Endodermal cell (in vitro differentiated cells): Measurements from ENCODE around the gene AKR1C2. TPM values are rescaled to one million over a fixed set of nuclear protein-coding genes. Genes with fewer than 3 reads are reported as not detected.
"Not testable (repeated sequence)": the region's sequence is repeated elsewhere in the genome, so short reads cannot be mapped to it uniquely, and the experiment has no call there.

Source experiments
- DNase-seq: peaks from one replicate; pipeline ENCODE4 v3.0.0-alpha.2; 2017
- H3K27ac ChIP-seq: 2 replicates; pipeline ENCODE4 v1.5.1; 2013; ENCODE audit warnings: mild to moderate bottlenecking, low read depth, low read length, moderate library complexity
- H3K27me3 ChIP-seq: 2 replicates; pipeline ENCODE4 v1.6.1; 2013; ENCODE audit warnings: mild to moderate bottlenecking, low read length, moderate library complexity; ENCODE audit not compliant: insufficient read depth, control insufficient read depth, poor library complexity, severe bottlenecking
- H3K36me3 ChIP-seq: 2 replicates; pipeline ENCODE4 v1.7.0; 2013; ENCODE audit warnings: mild to moderate bottlenecking, low read length, moderate library complexity; ENCODE audit not compliant: control insufficient read depth, insufficient read depth
- H3K4me1 ChIP-seq: one replicate; pipeline ENCODE4 v1.7.0; 2013; ENCODE audit warnings: low read length; ENCODE audit not compliant: control insufficient read depth, insufficient read depth
- H3K4me3 ChIP-seq: 2 replicates; pipeline ENCODE4 v1.5.1; 2013; ENCODE audit warnings: mild to moderate bottlenecking, low read length, moderate library complexity
- H3K9ac ChIP-seq: 2 replicates; pipeline ENCODE4 v1.6.1; 2013; ENCODE audit warnings: mild to moderate bottlenecking, low read length, moderate library complexity; ENCODE audit not compliant: poor library complexity, severe bottlenecking; ENCODE audit errors: extremely low read depth
- H3K9me3 ChIP-seq: 2 replicates; pipeline ENCODE4 v1.6.1; 2013; ENCODE audit warnings: mild to moderate bottlenecking, low read length, moderate library complexity; ENCODE audit not compliant: control insufficient read depth
- H3K27ac Mint-ChIP-seq: 2 replicates; pipeline ENCODE4 v1.8.0; 2020; ENCODE audit warnings: mixed read lengths
- H3K27me3 Mint-ChIP-seq: 2 replicates; pipeline ENCODE4 v1.8.0; 2021; ENCODE audit warnings: mild to moderate bottlenecking, mixed read lengths; ENCODE audit not compliant: insufficient read depth
- H3K36me3 Mint-ChIP-seq: 2 replicates; pipeline ENCODE4 v1.8.0; 2020; ENCODE audit warnings: low read depth, mixed read lengths
- H3K4me1 Mint-ChIP-seq: 2 replicates; pipeline ENCODE4 v1.8.0; 2020; ENCODE audit warnings: mixed read lengths
- H3K4me3 Mint-ChIP-seq: 2 replicates; pipeline ENCODE4 v1.8.0; 2020; ENCODE audit warnings: mild to moderate bottlenecking, moderate library complexity, mixed read lengths
- H3K9me3 Mint-ChIP-seq: 2 replicates; pipeline ENCODE4 v1.8.0; 2020; ENCODE audit warnings: mild to moderate bottlenecking, mixed read lengths
- CTCF ChIP-seq: fragments of 200-600 bp; sonication (generic); conservative IDR thresholded peaks from 2 replicates; pipeline ENCODE4 v1.5.0; 2021; ENCODE audit warnings: antibody characterized with exemption, mild to moderate bottlenecking
- WGBS, 2 experiments: methylation state at CpG; one replicate each; pipeline versions ENCODE4 v1.1.5 to v1.1.7; 2013; ENCODE audit warnings: missing lambda C conversion rate in 2 of 2, mixed read lengths in 1 of 2; ENCODE audit not compliant: insufficient coverage in 1 of 2, insufficient read length in 1 of 2; 5-methylcytosine and 5-hydroxymethylcytosine counted together
- total RNA-seq, 2 donors: library from RNA; stranded (reverse); fragmentation: NEBNext Ultra II Directional in 1 of 2; extraction: Animal tissue kit (Norgen Biotek cat#: 25700) in 1 of 2; gene quantifications; 2 replicates in 1 of 2; 3 replicates in 1 of 2; pipeline ENCODE4 v1.2.1, GENCODE V29; 2021

AKR1C2 gene
- total RNA-seq, 2 donors from 2014 or later, result 0.33 to 0.89 TPM

DNA sequence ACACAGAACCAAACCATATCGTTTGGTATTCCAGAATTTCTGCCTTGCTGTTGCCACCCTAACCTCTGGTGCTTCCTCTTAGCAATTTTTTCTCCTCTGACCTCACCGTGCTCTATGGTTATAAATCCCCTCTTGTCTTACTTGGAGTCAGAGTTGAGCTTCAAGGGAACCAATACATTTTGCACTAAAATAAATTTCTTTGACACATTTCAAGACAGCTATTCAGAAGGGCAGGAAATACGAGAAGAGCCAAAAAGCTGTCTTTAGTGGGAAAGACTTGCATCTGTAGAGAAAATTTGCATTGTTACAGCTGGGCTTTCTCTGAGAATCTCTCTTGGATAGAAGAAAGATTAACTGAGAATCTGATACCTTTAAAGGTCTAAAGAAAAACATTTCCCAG, 14.5 kb upstream of the AKR1C2 start:
- DNase-seq, result no peak
- Histone ChIP-seq H3K9me3 (no peaks in the 10 kb centered on the region), H3K27me3 (no peaks in the 10 kb centered on the region), H3K9ac (no peak overlapping the region), H3K4me3 (no peak overlapping the region), H3K4me1 (no peaks in the 10 kb centered on the region), H3K36me3 (no peaks in the 10 kb centered on the region), H3K27ac (no peak overlapping the region)
- no peak for TF ChIP-seq CTCF
- peaks cover 2% of the 10 kb centered on the region for H3K27me3 Mint-ChIP-seq
- H3K4me3 Mint-ChIP-seq, result no peak overlapping the region
- WGBS, 2 experiments, result 60 to 77% methylated on average over 2 to 3 of the region's 3 CpGs
- H3K36me3 Mint-ChIP-seq, result no peaks in the 10 kb centered on the region
- H3K27ac Mint-ChIP-seq, result no peak overlapping the region
- peaks cover 4% of the 10 kb centered on the region for H3K4me1 Mint-ChIP-seq
- H3K9me3 Mint-ChIP-seq, result no peaks in the 10 kb centered on the region

DNA sequence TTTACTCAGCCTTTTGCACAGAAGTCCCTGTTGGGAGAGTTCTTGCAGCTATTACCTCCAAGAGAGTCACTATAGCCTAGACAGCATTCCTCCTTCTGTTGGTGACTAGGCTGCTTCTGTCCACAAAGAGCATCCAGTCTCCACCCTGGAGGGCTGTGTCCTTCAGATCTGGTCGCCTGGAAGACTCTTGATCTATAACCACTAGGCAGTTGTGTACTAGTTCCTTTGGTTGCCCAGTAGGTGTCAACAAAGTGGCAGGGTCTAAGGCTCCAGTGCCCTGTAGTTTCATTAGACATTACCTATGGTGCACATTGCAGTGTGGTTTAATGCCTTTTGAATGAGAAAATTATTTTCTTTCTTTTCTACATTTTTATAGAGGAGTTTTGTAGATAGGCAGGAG, 11.3 kb upstream of the AKR1C2 start:
- Mint-ChIP-seq H3K9me3 (no peaks in the 10 kb centered on the region), H3K27me3 (peaks cover 8% of the 10 kb centered on the region), H3K36me3 (no peaks in the 10 kb centered on the region), H3K4me1 (peaks cover 8% of the 10 kb centered on the region), H3K4me3 (no peak overlapping the region), H3K27ac (no peak overlapping the region)
- Histone ChIP-seq H3K4me1 (no peaks in the 10 kb centered on the region), H3K9ac (no peak overlapping the region), H3K27ac (no peak overlapping the region), H3K36me3 (no peaks in the 10 kb centered on the region), H3K4me3 (no peak overlapping the region), H3K27me3 (peaks cover 4% of the 10 kb centered on the region), H3K9me3 (no peaks in the 10 kb centered on the region)
- WGBS, 2 experiments, result 79 to 83% methylated on average over 1 of the region's 1 CpG
- peak; percentile 56 for TF ChIP-seq CTCF
- DNase-seq, result no peak

DNA sequence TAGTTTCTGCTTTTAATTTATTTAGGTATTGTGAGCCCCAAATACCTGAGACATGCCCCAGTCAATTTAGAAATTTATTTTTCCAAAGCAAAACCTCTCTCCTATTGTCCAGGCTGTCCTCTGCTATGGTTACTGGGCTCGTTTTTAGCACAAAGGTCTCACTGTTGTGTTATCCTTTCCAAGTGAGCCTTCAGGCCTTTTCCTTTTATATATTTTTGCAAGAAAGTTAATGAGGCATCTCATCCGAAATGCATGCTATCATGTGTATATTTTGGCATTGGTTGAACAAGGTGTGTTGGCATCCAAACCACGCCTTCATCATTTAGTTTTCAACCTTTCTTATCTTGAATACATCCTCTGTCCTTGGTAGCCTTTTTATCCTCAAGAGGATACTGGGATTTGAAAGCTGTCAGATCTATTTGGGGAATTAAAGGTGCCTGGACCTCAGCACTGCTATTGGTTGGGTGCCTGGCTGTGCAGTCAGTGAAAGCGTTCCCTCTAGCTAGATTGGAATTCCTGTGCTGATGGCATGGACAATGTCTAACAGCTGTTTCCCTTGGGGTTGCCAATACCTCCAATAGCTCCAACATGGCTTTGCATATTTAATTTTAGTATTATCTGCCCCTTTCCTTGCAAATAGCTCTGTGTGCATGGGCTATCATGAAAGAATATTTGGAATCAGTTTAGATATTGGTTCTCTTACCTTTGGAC, 10.7 kb upstream of the AKR1C2 start:
- H3K9ac ChIP-seq, H3K27ac Mint-ChIP-seq, H3K9me3 ChIP-seq, DNase-seq, H3K36me3 ChIP-seq, H3K27ac ChIP-seq, H3K36me3 Mint-ChIP-seq, H3K4me1 ChIP-seq, H3K4me3 Mint-ChIP-seq, H3K4me3 ChIP-seq, H3K9me3 Mint-ChIP-seq, H3K27me3 Mint-ChIP-seq, H3K4me1 Mint-ChIP-seq, H3K27me3 ChIP-seq: not testable (repeated sequence)
- 90% methylated on average over 2 of the region's 4 CpGs for WGBS, 2 experiments

GRCh38 chr10:5013385-5013784, 9.7 kb upstream of the AKR1C2 start:
- H3K27ac Mint-ChIP-seq, result no peak overlapping the region
- no peak overlapping the region for H3K4me3 Mint-ChIP-seq
- DNase-seq, result no peak
- H3K9me3 ChIP-seq, result no peaks in the 10 kb centered on the region
- no peak overlapping the region for H3K4me3 ChIP-seq
- H3K36me3 Mint-ChIP-seq, result no peaks in the 10 kb centered on the region
- WGBS, 2 experiments, result 100% methylated on average over 1 of the region's 1 CpG; no CpG with 5 or more reads in 1 of the 2 experiments
- H3K36me3 ChIP-seq, result no peaks in the 10 kb centered on the region
- no peaks in the 10 kb centered on the region for H3K4me1 ChIP-seq
- H3K4me1 Mint-ChIP-seq, result peaks cover 8% of the 10 kb centered on the region
- TF ChIP-seq CTCF, result no peak
- H3K27ac ChIP-seq, result no peak overlapping the region
- H3K27me3 Mint-ChIP-seq, result peaks cover 9% of the 10 kb centered on the region
- H3K9me3 Mint-ChIP-seq, result no peaks in the 10 kb centered on the region
- peaks cover 4% of the 10 kb centered on the region for H3K27me3 ChIP-seq
- no peak overlapping the region for H3K9ac ChIP-seq
